DOHH2 (cell line): Measurements from ENCODE around the gene ANKS1B.

Experiments used
- H3F3A ChIP-seq: fragments of 200-600 bp; sonication (generic), shearing (Covaris generic); 2 replicates; pipeline ENCODE4 v1.6.0; 2016; ENCODE audit warnings: antibody characterized with exemption, mild to moderate bottlenecking; ENCODE audit not compliant: control insufficient read depth, insufficient read depth
- H3K27ac ChIP-seq: fragments of 200-600 bp; sonication (generic); 2 replicates; pipeline ENCODE4 v1.5.1; 2014; ENCODE audit warnings: low read depth, mild to moderate bottlenecking, low read length, moderate library complexity
- H3K27me3 ChIP-seq: fragments of 200-600 bp; sonication (generic); 2 replicates; pipeline ENCODE4 v1.6.1; 2014; ENCODE audit warnings: mild to moderate bottlenecking, low read length, mixed read lengths; ENCODE audit not compliant: control insufficient read depth
- H3K36me3 ChIP-seq: fragments of 200-600 bp; sonication (generic); 2 replicates; pipeline ENCODE4 v1.6.1; 2014; ENCODE audit warnings: mild to moderate bottlenecking, low read length, moderate library complexity, mixed read lengths; ENCODE audit not compliant: control insufficient read depth
- H3K4me1 ChIP-seq: fragments of 200-600 bp; sonication (generic); 2 replicates; pipeline ENCODE4 v1.6.1; 2014; ENCODE audit warnings: mild to moderate bottlenecking, low read length, mixed read lengths; ENCODE audit not compliant: control insufficient read depth
- H3K4me2 ChIP-seq: fragments of 200-600 bp; sonication (generic); 2 replicates; pipeline ENCODE4 v1.6.0; 2014; ENCODE audit warnings: mild to moderate bottlenecking, low read length, moderate library complexity
- H3K4me3 ChIP-seq: fragments of 200-600 bp; sonication (generic); 2 replicates; pipeline ENCODE4 v1.5.1; 2014; ENCODE audit warnings: mild to moderate bottlenecking, low read length, mixed read lengths
- H3K79me2 ChIP-seq: fragments of 200-600 bp; sonication (generic); 2 replicates; pipeline ENCODE4 v1.6.1; 2014; ENCODE audit warnings: mild to moderate bottlenecking, low read length, mixed read lengths; ENCODE audit not compliant: control insufficient read depth
- H3K9me2 ChIP-seq: fragments of 200-600 bp; sonication (generic); replicated peaks from 2 replicates; pipeline ENCODE4 v1.6.1; 2014; ENCODE audit warnings: mild to moderate bottlenecking, low read length, mixed read lengths; ENCODE audit not compliant: control insufficient read depth
- H3K9me3 ChIP-seq: fragments of 200-600 bp; sonication (generic); 2 replicates; pipeline ENCODE4 v1.6.1; 2014; ENCODE audit warnings: antibody characterized with exemption, low read length, mixed read lengths; ENCODE audit not compliant: control insufficient read depth, insufficient read depth
- H4K20me1 ChIP-seq: fragments of 200-600 bp; sonication (generic); 2 replicates; pipeline ENCODE4 v1.6.0; 2014; ENCODE audit warnings: low read depth, mild to moderate bottlenecking, antibody characterized with exemption, low read length, moderate library complexity; ENCODE audit not compliant: control insufficient read depth, insufficient read depth
- EZH2phosphoT487 ChIP-seq: fragments of 200-600 bp; sonication (generic); IDR thresholded peaks from 2 replicates; pipeline ENCODE4 v1.6.1; 2017; ENCODE audit warnings: borderline replicate concordance, mild to moderate bottlenecking, antibody characterized with exemption, low read length, moderate library complexity, mixed read lengths
- TF ChIP-seq, protein P1 (sequence below): fragments of 200-600 bp; sonication (generic); IDR thresholded peaks from one replicate; pipeline ENCODE4 v1.5.1; 2014; ENCODE audit warnings: antibody characterized with exemption, mild to moderate bottlenecking, low read depth, low read length; ENCODE audit not compliant: poor library complexity, severe bottlenecking

Gene ANKS1B

DNA sequence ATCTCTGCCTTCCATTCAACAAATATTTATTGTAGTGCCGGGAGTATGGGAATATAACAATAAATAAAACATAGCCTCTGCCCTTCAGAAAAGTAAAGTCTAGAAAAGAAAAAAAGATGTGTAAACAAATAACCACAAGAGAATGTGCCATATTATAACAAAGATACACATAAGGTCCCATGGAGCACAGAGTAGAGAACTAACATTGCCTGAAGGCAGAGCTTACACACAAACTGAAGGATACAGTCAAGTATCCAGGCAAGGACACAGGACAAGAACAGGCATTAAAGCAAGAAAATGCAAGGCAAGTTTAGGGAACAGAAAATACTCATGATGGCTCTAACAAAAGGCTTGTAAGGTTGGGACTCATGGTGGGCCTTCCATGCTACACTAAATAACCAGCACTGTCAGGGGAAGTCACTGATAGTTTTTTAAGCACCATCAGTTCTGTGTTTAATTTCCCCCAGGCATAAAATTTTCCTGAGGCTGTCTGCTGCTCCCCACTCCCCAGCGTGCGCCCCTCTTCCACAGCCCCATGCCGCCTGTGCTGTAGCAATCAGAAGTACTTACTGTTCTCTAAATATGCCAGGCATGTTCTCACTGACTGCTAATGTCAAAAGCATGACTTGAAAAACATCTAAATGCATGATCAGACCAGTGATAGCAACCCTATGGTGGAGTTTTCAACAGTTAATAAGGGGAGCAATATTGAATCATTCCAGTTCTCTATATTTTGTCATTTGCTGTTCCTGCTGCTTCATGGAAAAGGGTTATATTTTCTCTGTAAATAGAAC lies 77.8 kb downstream of the ANKS1B start:
- Histone ChIP-seq H3K36me3 (no peaks in the 10 kb centered on the region), H3K4me2 (no peak overlapping the region), H3K4me1 (no peaks in the 10 kb centered on the region), H3K79me2 (no peaks in the 10 kb centered on the region), H3K9me2 (no peaks in the 10 kb centered on the region), H3K9me3 (no peaks in the 10 kb centered on the region), H3K4me3 (no peak overlapping the region), H3K27ac (no peak overlapping the region), H4K20me1 (no peaks in the 10 kb centered on the region), H3K27me3 (no peaks in the 10 kb centered on the region), H3F3A (no peaks in the 10 kb centered on the region)
- TF ChIP-seq EZH2phosphoT487: no peak
- TF ChIP-seq, protein P1, sequence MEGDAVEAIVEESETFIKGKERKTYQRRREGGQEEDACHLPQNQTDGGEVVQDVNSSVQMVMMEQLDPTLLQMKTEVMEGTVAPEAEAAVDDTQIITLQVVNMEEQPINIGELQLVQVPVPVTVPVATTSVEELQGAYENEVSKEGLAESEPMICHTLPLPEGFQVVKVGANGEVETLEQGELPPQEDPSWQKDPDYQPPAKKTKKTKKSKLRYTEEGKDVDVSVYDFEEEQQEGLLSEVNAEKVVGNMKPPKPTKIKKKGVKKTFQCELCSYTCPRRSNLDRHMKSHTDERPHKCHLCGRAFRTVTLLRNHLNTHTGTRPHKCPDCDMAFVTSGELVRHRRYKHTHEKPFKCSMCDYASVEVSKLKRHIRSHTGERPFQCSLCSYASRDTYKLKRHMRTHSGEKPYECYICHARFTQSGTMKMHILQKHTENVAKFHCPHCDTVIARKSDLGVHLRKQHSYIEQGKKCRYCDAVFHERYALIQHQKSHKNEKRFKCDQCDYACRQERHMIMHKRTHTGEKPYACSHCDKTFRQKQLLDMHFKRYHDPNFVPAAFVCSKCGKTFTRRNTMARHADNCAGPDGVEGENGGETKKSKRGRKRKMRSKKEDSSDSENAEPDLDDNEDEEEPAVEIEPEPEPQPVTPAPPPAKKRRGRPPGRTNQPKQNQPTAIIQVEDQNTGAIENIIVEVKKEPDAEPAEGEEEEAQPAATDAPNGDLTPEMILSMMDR: no peak

DNA sequence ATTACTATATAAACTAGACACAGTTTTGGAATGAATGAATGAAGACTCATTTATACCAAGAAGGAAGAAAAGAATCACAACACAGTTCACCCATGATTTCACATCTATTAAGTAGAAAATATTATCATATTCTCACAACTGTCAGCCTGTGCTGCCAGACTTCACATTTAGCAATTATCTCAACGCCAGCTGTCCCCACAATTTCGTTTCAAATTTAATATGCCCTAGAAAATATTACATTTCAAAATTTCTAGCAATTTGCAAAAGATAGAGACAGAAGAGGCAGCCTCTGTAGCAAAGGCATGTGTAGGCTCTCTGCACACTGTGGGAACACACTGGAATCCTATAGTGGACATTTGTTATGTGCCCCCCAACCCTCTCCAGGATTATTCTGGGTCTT lies 83.6 kb downstream of the ANKS1B start:
- H3K27ac ChIP-seq: no peak overlapping the region
- H3F3A ChIP-seq: no peaks in the 10 kb centered on the region
- H3K4me2 ChIP-seq: no peak overlapping the region
- H3K4me3 ChIP-seq: no peak overlapping the region
- TF ChIP-seq, protein P1: no peak
- no peak for TF ChIP-seq EZH2phosphoT487
- no peaks in the 10 kb centered on the region for H3K9me3 ChIP-seq
- no peaks in the 10 kb centered on the region; the same call in 1 of the 2 replicates for H3K27me3 ChIP-seq
- H3K36me3 ChIP-seq: no peaks in the 10 kb centered on the region
- H4K20me1 ChIP-seq: no peaks in the 10 kb centered on the region
- H3K79me2 ChIP-seq: no peaks in the 10 kb centered on the region
- no peaks in the 10 kb centered on the region for H3K9me2 ChIP-seq
- H3K4me1 ChIP-seq: no peaks in the 10 kb centered on the region

DNA sequence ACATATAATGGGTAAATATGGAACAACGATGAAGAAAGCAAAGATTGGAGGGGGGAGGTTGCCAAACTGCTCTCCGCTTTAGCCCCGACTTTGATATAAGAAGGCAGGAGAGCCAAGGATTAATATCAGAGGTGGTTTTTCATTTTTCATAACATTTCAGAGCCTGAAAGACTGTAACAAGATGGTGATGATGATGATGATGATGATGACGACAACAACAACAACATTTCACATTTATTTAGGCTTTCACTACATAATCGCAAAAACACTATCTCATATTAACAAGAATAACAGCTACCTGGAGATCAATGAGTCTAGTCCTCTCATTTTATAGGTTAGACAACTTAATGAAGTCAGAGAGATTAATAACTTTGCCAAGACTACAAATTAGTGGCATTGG lies 86.1 kb downstream of the ANKS1B start:
- no peaks in the 10 kb centered on the region for H3K9me2 ChIP-seq
- no peaks in the 10 kb centered on the region for H3K79me2 ChIP-seq
- H3K27ac ChIP-seq: no peak overlapping the region
- H3K27me3 ChIP-seq: no peaks in the 10 kb centered on the region; the same call in 1 of the 2 replicates
- H3F3A ChIP-seq: no peaks in the 10 kb centered on the region
- no peaks in the 10 kb centered on the region for H3K4me1 ChIP-seq
- H3K36me3 ChIP-seq: no peaks in the 10 kb centered on the region
- no peaks in the 10 kb centered on the region for H4K20me1 ChIP-seq
- H3K4me3 ChIP-seq: no peak overlapping the region
- no peak overlapping the region for H3K4me2 ChIP-seq
- H3K9me3 ChIP-seq: no peaks in the 10 kb centered on the region; the same call in 1 of the 2 replicates
- TF ChIP-seq, protein P1: no peak
- TF ChIP-seq EZH2phosphoT487: no peak
